OCI-LY1 (cell line): ENCODE data around the gene MYBBP1A.

Source experiments
- EZH2 ChIP-seq: fragments of 200-600 bp; sonication (generic), shearing (Covaris generic); IDR thresholded peaks from 2 replicates; pipeline ENCODE4 v1.8.0; 2017; ENCODE audit warnings: borderline replicate concordance, mixed run types, mild to moderate bottlenecking, antibody characterized with exemption, low read length, moderate library complexity, mixed read lengths
- TF ChIP-seq, protein P1 (sequence below): fragments of 200-600 bp; sonication (generic), shearing (Covaris generic); IDR thresholded peaks from 2 replicates; pipeline ENCODE4 v1.5.1; 2017; ENCODE audit warnings: mild to moderate bottlenecking, antibody characterized with exemption, low read length, moderate library complexity, mixed read lengths

DNA sequence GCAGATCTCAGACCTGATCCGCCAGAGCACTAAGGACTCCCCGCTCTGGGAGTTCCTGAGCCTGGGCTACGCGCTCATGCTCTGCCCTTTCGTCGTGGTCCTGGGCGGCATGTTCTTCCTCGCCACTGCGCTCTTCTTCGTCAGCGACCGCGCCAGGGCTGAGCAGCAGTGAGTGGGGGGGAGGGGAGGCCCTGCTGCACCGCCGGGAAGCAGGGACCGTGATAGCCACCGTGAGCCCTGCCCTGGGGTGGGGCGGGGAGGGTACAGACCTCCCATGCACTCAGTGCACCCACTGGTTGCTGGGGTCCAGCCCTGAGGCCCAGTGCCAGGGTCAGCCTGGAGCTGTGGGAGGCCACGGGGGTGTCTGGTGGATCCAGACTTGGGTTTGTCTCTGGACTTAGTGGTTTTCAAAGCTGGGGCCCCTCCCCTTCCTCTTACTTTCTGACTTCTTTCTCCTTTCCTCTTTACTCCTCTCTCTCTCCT is 18.9 kb downstream of the MYBBP1A start:
- TF ChIP-seq EZH2, result no peak
- TF ChIP-seq, protein P1, sequence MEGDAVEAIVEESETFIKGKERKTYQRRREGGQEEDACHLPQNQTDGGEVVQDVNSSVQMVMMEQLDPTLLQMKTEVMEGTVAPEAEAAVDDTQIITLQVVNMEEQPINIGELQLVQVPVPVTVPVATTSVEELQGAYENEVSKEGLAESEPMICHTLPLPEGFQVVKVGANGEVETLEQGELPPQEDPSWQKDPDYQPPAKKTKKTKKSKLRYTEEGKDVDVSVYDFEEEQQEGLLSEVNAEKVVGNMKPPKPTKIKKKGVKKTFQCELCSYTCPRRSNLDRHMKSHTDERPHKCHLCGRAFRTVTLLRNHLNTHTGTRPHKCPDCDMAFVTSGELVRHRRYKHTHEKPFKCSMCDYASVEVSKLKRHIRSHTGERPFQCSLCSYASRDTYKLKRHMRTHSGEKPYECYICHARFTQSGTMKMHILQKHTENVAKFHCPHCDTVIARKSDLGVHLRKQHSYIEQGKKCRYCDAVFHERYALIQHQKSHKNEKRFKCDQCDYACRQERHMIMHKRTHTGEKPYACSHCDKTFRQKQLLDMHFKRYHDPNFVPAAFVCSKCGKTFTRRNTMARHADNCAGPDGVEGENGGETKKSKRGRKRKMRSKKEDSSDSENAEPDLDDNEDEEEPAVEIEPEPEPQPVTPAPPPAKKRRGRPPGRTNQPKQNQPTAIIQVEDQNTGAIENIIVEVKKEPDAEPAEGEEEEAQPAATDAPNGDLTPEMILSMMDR, result no peak
